H9 (cell line): ENCODE results near the gene C10orf95. TPM values are rescaled to one million over a fixed set of nuclear protein-coding genes. Genes with fewer than 3 reads are reported as not detected.

Experiments used
- DNase-seq: peaks from one replicate; pipeline ENCODE4 v3.0.0-alpha.2; 2017
- H2AFZ ChIP-seq: one replicate; pipeline ENCODE4 v1.6.1; 2013; ENCODE audit warnings: mild to moderate bottlenecking, low read length, control low read depth, moderate library complexity
- H2AK5ac ChIP-seq: 2 replicates; pipeline ENCODE4 v1.6.1; 2013; ENCODE audit warnings: low read length, control low read depth, mixed read lengths; ENCODE audit not compliant: insufficient read length
- H2BK120ac ChIP-seq: one replicate; pipeline ENCODE4 v1.6.1; 2013; ENCODE audit warnings: low read depth, mild to moderate bottlenecking, low read length, control low read depth, inconsistent platforms; ENCODE audit not compliant: poor library complexity, severe bottlenecking
- H2BK12ac ChIP-seq: 2 replicates; pipeline ENCODE4 v1.6.1; 2013; ENCODE audit warnings: low read length, control low read depth, mixed read lengths, low read depth; ENCODE audit not compliant: insufficient read length
- H2BK15ac ChIP-seq: 2 replicates; pipeline ENCODE4 v1.6.1; 2013; ENCODE audit warnings: low read depth, low read length, control low read depth
- H2BK20ac ChIP-seq: one replicate; pipeline ENCODE4 v1.6.1; 2013; ENCODE audit warnings: low read depth, mild to moderate bottlenecking, low read length, control low read depth, inconsistent platforms; ENCODE audit not compliant: poor library complexity, severe bottlenecking
- H2BK5ac ChIP-seq: 2 replicates; pipeline ENCODE4 v1.6.1; 2013; ENCODE audit warnings: low read length, control low read depth, mixed read lengths; ENCODE audit not compliant: insufficient read length
- H3K14ac ChIP-seq: 2 replicates; pipeline ENCODE4 v1.6.1; 2013; ENCODE audit warnings: low read length, control low read depth; ENCODE audit not compliant: insufficient read depth
- H3K18ac ChIP-seq: 2 replicates; pipeline ENCODE4 v1.6.1; 2013; ENCODE audit warnings: low read depth, mild to moderate bottlenecking, mixed read lengths, low read length, control low read depth; ENCODE audit not compliant: insufficient read length
- H3K23ac ChIP-seq: 2 replicates; pipeline ENCODE4 v1.6.1; 2013; ENCODE audit warnings: low read length, control low read depth, mixed read lengths, low read depth; ENCODE audit not compliant: insufficient read length
- H3K23me2 ChIP-seq: 2 replicates; pipeline ENCODE4 v1.6.1; 2013; ENCODE audit warnings: low read depth, mild to moderate bottlenecking, mixed read lengths, low read length, control low read depth; ENCODE audit not compliant: insufficient read length, poor library complexity, severe bottlenecking
- H3K27ac ChIP-seq: 2 replicates; pipeline ENCODE4 v1.5.1; 2013; ENCODE audit warnings: low read length, control low read depth, mixed read lengths, low read depth; ENCODE audit not compliant: insufficient read length
- H3K27me3 ChIP-seq: 2 replicates; pipeline ENCODE4 v1.6.1; 2013; ENCODE audit warnings: low read length, control low read depth, inconsistent platforms; ENCODE audit not compliant: insufficient read depth
- H3K4ac ChIP-seq: 2 replicates; pipeline ENCODE4 v1.6.1; 2013; ENCODE audit warnings: low read depth, mild to moderate bottlenecking, control low read depth, inconsistent platforms, low read length, moderate library complexity
- H3K4me1 ChIP-seq: 2 replicates; pipeline ENCODE4 v1.6.1; 2013; ENCODE audit warnings: low read length, control low read depth, inconsistent platforms; ENCODE audit not compliant: insufficient read depth
- H3K4me2 ChIP-seq: 2 replicates; pipeline ENCODE4 v1.6.1; 2013; ENCODE audit warnings: low read length, control low read depth, mixed read lengths; ENCODE audit not compliant: insufficient read length, insufficient read depth
- H3K56ac ChIP-seq: 2 replicates; pipeline ENCODE4 v1.6.1; 2013; ENCODE audit warnings: low read depth, mild to moderate bottlenecking, mixed read lengths, low read length, control low read depth; ENCODE audit not compliant: insufficient read length
- H3K79me1 ChIP-seq: 2 replicates; pipeline ENCODE4 v1.6.1; 2013; ENCODE audit warnings: low read depth, mild to moderate bottlenecking, moderate library complexity, low read length, control low read depth, inconsistent platforms; ENCODE audit not compliant: insufficient read depth, poor library complexity, severe bottlenecking
- H3K79me2 ChIP-seq: 2 replicates; pipeline ENCODE4 v1.6.1; 2013; ENCODE audit warnings: low read length, control low read depth, inconsistent platforms; ENCODE audit not compliant: insufficient read depth
- H3K9ac ChIP-seq: 2 replicates; pipeline ENCODE4 v1.6.1; 2013; ENCODE audit warnings: low read length, control low read depth, mixed read lengths; ENCODE audit not compliant: insufficient read length; ENCODE audit errors: extremely low read depth
- H3K9me3 ChIP-seq: one replicate; pipeline ENCODE4 v1.6.1; 2013; ENCODE audit warnings: low read depth, low read length, inconsistent platforms; ENCODE audit not compliant: control insufficient read depth
- H3T11ph ChIP-seq: one replicate; pipeline ENCODE4 v1.6.1; 2013; ENCODE audit warnings: mild to moderate bottlenecking, low read length, control low read depth, inconsistent platforms
- H4K20me1 ChIP-seq: one replicate; pipeline ENCODE4 v1.6.1; 2013; ENCODE audit not compliant: control insufficient read depth, insufficient read length, insufficient read depth
- H4K5ac ChIP-seq: 2 replicates; pipeline ENCODE4 v1.6.1; 2013; ENCODE audit warnings: low read depth, mild to moderate bottlenecking, mixed read lengths, low read length, control low read depth; ENCODE audit not compliant: insufficient read length
- H4K8ac ChIP-seq: replicated peaks from 2 replicates; pipeline ENCODE4 v1.6.1; 2013; ENCODE audit warnings: low read length, control low read depth, mixed read lengths, low read depth; ENCODE audit not compliant: insufficient read length
- H4K91ac ChIP-seq: 2 replicates; pipeline ENCODE4 v1.6.1; 2013; ENCODE audit warnings: low read depth, mild to moderate bottlenecking, moderate library complexity, mixed read lengths, low read length, control low read depth; ENCODE audit not compliant: insufficient read length
- H3K27ac Mint-ChIP-seq, 3 experiments: 2 replicates in 2 of 3; 3 replicates in 1 of 3; pipeline ENCODE4 v1.8.0; 2020 to 2021; ENCODE audit warnings: mixed read lengths in 3 of 3, mild to moderate bottlenecking in 1 of 3, moderate library complexity in 1 of 3
- H3K27me3 Mint-ChIP-seq: 2 replicates; pipeline ENCODE4 v1.8.0; 2021; ENCODE audit warnings: low read depth, mild to moderate bottlenecking, moderate library complexity, mixed read lengths
- H3K36me3 Mint-ChIP-seq, 3 experiments: 2 replicates in 2 of 3; 3 replicates in 1 of 3; pipeline ENCODE4 v1.8.0; 2020 to 2021; ENCODE audit warnings: low read depth in 3 of 3, mixed read lengths in 3 of 3; ENCODE audit not compliant: insufficient read depth in 1 of 3
- H3K4me1 Mint-ChIP-seq, 2 experiments: 2 replicates each; pipeline ENCODE4 v1.8.0; 2020; ENCODE audit warnings: mixed read lengths in 2 of 2
- H3K4me3 Mint-ChIP-seq, 2 experiments: 2 replicates in 1 of 2; 3 replicates in 1 of 2; pipeline ENCODE4 v1.8.0; 2020 to 2021; ENCODE audit warnings: mild to moderate bottlenecking in 2 of 2, mixed read lengths in 2 of 2, moderate library complexity in 1 of 2
- H3K9me3 Mint-ChIP-seq, 2 experiments: 2 replicates in 1 of 2; 3 replicates in 1 of 2; pipeline ENCODE4 v1.8.0; 2020; ENCODE audit warnings: mild to moderate bottlenecking in 2 of 2, mixed read lengths in 2 of 2, moderate library complexity in 1 of 2
- WGBS: extraction: QIAGEN DNeasy Blood & Tissue Kit; methylation state at CpG from one replicate; pipeline ENCODE4 v1.1.7; 2013; ENCODE audit warnings: missing lambda C conversion rate, low lambda C conversion rate, mixed read lengths; ENCODE audit not compliant: insufficient read length; ENCODE audit errors: extremely low coverage; 5-methylcytosine and 5-hydroxymethylcytosine counted together
- total RNA-seq: library from RNA; stranded (reverse); gene quantifications from 2 replicates; pipeline ENCODE4 v1.2.1, GENCODE V29; 2021
- TF ChIP-seq, protein P1 (sequence below): fragments of 200-600 bp; sonication (generic); conservative IDR thresholded peaks from 3 replicates; pipeline ENCODE4 v1.8.0; 2021; ENCODE audit warnings: antibody characterized with exemption, mild to moderate bottlenecking

The C10orf95 gene
- total RNA-seq, 1 experiment from 2014 or later: not detected

DNA sequence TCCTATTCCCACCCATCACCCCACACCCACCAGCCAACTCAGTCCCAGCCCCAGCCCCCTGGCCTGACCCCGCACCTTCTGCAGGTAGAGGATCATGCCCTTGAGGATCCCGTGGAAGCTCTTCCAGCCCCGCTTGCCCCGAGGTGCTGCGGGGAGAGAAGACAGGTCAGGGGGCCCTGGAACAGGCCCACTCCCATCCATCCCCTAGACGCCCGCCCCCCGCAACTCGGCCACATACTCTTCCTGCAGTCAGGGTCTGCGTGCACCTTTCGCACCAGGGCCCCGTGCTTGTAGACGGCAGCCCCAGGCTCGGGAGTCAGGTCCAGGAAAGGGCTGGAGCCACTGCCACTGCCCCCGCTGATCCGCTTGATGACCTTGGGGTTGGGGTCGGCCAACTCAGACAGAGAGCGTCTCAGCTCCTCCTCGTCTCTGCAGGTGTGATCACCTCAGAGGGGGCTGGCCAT lies 46.2 kb downstream of the C10orf95 start:
- Histone ChIP-seq H2BK120ac (no peak overlapping the region), H2BK15ac (no peak overlapping the region), H3K56ac (no peak overlapping the region), H3K79me1 (no peaks in the 10 kb centered on the region), H3K9ac (no peak overlapping the region), H2AK5ac (no peak overlapping the region), H4K8ac (no peak overlapping the region), H3K27ac (no peak overlapping the region), H3K4me2 (no peak overlapping the region), H3K23ac (no peak overlapping the region), H3T11ph (no peak overlapping the region), H2BK5ac (no peak overlapping the region), H3K18ac (no peak overlapping the region), H4K91ac (no peak overlapping the region), H3K23me2 (no peaks in the 10 kb centered on the region), H4K20me1 (peaks cover 2% of the 10 kb centered on the region), H4K5ac (no peak overlapping the region), H3K14ac (no peak overlapping the region), H3K4me1 (no peaks in the 10 kb centered on the region), H3K9me3 (no peaks in the 10 kb centered on the region), H2BK20ac (no peak overlapping the region), H3K79me2 (no peaks in the 10 kb centered on the region), H3K27me3 (peaks cover 21% of the 10 kb centered on the region; the same call in 1 of the 2 replicates), H3K4ac (no peak overlapping the region), H2BK12ac (no peak overlapping the region), H2AFZ (no peak overlapping the region)
- no CpG with 5 or more reads among the region's 19 CpGs for WGBS
- peaks cover 0 to 4% of the 10 kb centered on the region in 2 experiments; a peak in 1 of 5 replicates for H3K9me3 Mint-ChIP-seq
- H3K36me3 Mint-ChIP-seq: peaks cover 3 to 16% (median 9%) of the 10 kb centered on the region in 3 experiments; a peak in 5 of 7 replicates
- peaks cover 11 to 14% of the 10 kb centered on the region in 2 experiments for H3K4me1 Mint-ChIP-seq
- H3K27ac Mint-ChIP-seq: 0 out of 7 replicates have a peak overlapping the region, but pooled peaks of 1 of the 3 experiments have one; percentile 27
- no peak for DNase-seq
- TF ChIP-seq, protein P1, sequence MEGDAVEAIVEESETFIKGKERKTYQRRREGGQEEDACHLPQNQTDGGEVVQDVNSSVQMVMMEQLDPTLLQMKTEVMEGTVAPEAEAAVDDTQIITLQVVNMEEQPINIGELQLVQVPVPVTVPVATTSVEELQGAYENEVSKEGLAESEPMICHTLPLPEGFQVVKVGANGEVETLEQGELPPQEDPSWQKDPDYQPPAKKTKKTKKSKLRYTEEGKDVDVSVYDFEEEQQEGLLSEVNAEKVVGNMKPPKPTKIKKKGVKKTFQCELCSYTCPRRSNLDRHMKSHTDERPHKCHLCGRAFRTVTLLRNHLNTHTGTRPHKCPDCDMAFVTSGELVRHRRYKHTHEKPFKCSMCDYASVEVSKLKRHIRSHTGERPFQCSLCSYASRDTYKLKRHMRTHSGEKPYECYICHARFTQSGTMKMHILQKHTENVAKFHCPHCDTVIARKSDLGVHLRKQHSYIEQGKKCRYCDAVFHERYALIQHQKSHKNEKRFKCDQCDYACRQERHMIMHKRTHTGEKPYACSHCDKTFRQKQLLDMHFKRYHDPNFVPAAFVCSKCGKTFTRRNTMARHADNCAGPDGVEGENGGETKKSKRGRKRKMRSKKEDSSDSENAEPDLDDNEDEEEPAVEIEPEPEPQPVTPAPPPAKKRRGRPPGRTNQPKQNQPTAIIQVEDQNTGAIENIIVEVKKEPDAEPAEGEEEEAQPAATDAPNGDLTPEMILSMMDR: no peak
- H3K27me3 Mint-ChIP-seq: peaks cover 56% of the 10 kb centered on the region
- no peak overlapping the region for H3K4me3 Mint-ChIP-seq
